HCT116 (cell line): ENCODE results near the gene DIRAS2. TPM values are rescaled to one million over a fixed set of nuclear protein-coding genes. Genes with fewer than 3 reads are reported as not detected.

Source experiments
- ATAC-seq: fragments of 200-7000 bp; cut with Tn5 transposase; 2 replicates; pipeline ENCODE4 v1.9.1; 2020; ENCODE audit warnings: mild to moderate bottlenecking, moderate library complexity
- BruUV-seq: library from RNA; stranded (reverse); fragments of 400-500 nt; replicated peaks from 2 replicates; lab custom pipeline; 2021; lab: Mats Ljungman, UMichigan
- CTCF ChIA-PET: fragments of 300-600 bp; sonication (Branson Sonifier 250); formaldehyde crosslinking; loops from one replicate; lab custom pipeline; 2021; ENCODE audit warnings: antibody characterized with exemption; lab: Charles Lee
- POLR2A ChIA-PET: fragments of 300-600, 350-600 bp; sonication (Branson Sonifier 250); formaldehyde crosslinking; loops from one replicate; lab custom pipeline; 2021; ENCODE audit warnings: antibody characterized with exemption; lab: Charles Lee
- RAD21 ChIA-PET, 2 experiments: fragments of 300-600 bp; sonication (Branson Sonifier 250); formaldehyde crosslinking; loops; one replicate each; lab custom pipeline; 2023; ENCODE audit warnings: low total read pairs in 2 of 2; ENCODE audit not compliant: uncharacterized antibody in 2 of 2, unreplicated experiment in 2 of 2, low non-redundant PET in 1 of 2; lab: Charles Lee
- DNase-seq: peaks from one replicate; pipeline ENCODE4 v3.0.0-alpha.2; 2010; ENCODE audit warnings: low read depth, low spot score
- H2AFZ ChIP-seq: fragments of 200-600 bp; shearing (Covaris generic), sonication (generic); 2 replicates; pipeline ENCODE4 v1.6.1; 2017; ENCODE audit warnings: low read depth, mixed run types, mixed read lengths, antibody characterized with exemption, low read length; ENCODE audit not compliant: poor library complexity, severe bottlenecking
- H3K27ac ChIP-seq: 2 replicates; pipeline ENCODE4 v1.5.1; 2012; ENCODE audit warnings: low read depth, low read length
- H3K27me3 ChIP-seq: fragments of 200-600 bp; sonication (generic); 2 replicates; pipeline ENCODE4 v1.6.1; 2016; ENCODE audit warnings: mixed run types, low read length, mixed read lengths; ENCODE audit not compliant: insufficient read depth
- H3K36me3 ChIP-seq, 2 experiments: fragments of 200-500 bp in 1 of 2; fragments of 200-600 bp in 1 of 2; sonication (Bioruptor generic) in 1 of 2; sonication (generic) in 1 of 2; 2 replicates each; pipeline versions ENCODE4 v1.5.1 to v1.6.1; 2014 to 2016; ENCODE audit warnings: low read length in 2 of 2, inconsistent platforms in 1 of 2, mixed read lengths in 1 of 2, mixed run types in 1 of 2; ENCODE audit not compliant: insufficient read depth in 2 of 2, control insufficient read depth in 1 of 2
- H3K4me1 ChIP-seq, 2 experiments: fragments of 200-600 bp in 1 of 2; sonication (generic) in 1 of 2; 2 replicates each; pipeline versions ENCODE4 v1.5.1 to v1.6.1; 2012 to 2017; ENCODE audit warnings: low read length in 2 of 2, inconsistent platforms in 1 of 2, mild to moderate bottlenecking in 1 of 2, mixed read lengths in 1 of 2, mixed run types in 1 of 2, moderate library complexity in 1 of 2; ENCODE audit not compliant: insufficient read depth in 2 of 2, control insufficient read depth in 1 of 2
- H3K4me2 ChIP-seq: fragments of 200-600 bp; sonication (generic); 2 replicates; pipeline ENCODE4 v1.6.1; 2017; ENCODE audit warnings: mixed run types, low read length, mixed read lengths
- H3K4me3 ChIP-seq, 2 experiments: fragments of 200-600 bp in 1 of 2; sonication (generic) in 1 of 2; replicated peaks in 1 of 2; 2 replicates each; pipeline ENCODE4 v1.5.1; 2011 to 2016; ENCODE audit warnings: low read length in 2 of 2, control low read depth in 1 of 2, low read depth in 1 of 2, mild to moderate bottlenecking in 1 of 2, mixed read lengths in 1 of 2, mixed run types in 1 of 2
- H3K79me2 ChIP-seq: fragments of 200-600 bp; sonication (generic); 2 replicates; pipeline ENCODE4 v1.6.1; 2017; ENCODE audit warnings: mild to moderate bottlenecking, mixed run types, low read length, moderate library complexity, mixed read lengths; ENCODE audit not compliant: insufficient read depth
- H3K9ac ChIP-seq: fragments of 200-600 bp; sonication (generic); 2 replicates; pipeline ENCODE4 v1.6.1; 2016; ENCODE audit warnings: low read length, mixed read lengths
- H3K9me2 ChIP-seq: fragments of 200-600 bp; sonication (generic), shearing (Covaris generic); 2 replicates; pipeline ENCODE4 v1.6.1; 2017; ENCODE audit warnings: mixed run types, mild to moderate bottlenecking, moderate library complexity; ENCODE audit not compliant: insufficient read depth
- H3K9me3 ChIP-seq, 2 experiments: fragments of 200-500 bp in 1 of 2; fragments of 200-600 bp in 1 of 2; sonication (Bioruptor generic) in 1 of 2; sonication (generic) in 1 of 2; 2 replicates each; pipeline ENCODE4 v1.6.1; 2014 to 2017; ENCODE audit warnings: low read length in 2 of 2, mixed read lengths in 2 of 2, inconsistent platforms in 1 of 2, low read depth in 1 of 2, mild to moderate bottlenecking in 1 of 2, mixed run types in 1 of 2, moderate library complexity in 1 of 2; ENCODE audit not compliant: control insufficient read depth in 1 of 2, insufficient read depth in 1 of 2
- H4K20me1 ChIP-seq: fragments of 200-600 bp; sonication (generic), shearing (Covaris generic); 2 replicates; pipeline ENCODE4 v1.6.1; 2017; ENCODE audit warnings: mixed run types, mild to moderate bottlenecking, moderate library complexity; ENCODE audit not compliant: insufficient read depth
- ATF3 ChIP-seq: IDR thresholded peaks from 2 replicates; pipeline ENCODE4 v1.6.1; 2012
- CEBPB ChIP-seq: IDR thresholded peaks from 2 replicates; pipeline ENCODE4 v1.6.1; 2012; ENCODE audit warnings: low read depth
- EGR1 ChIP-seq: IDR thresholded peaks from 2 replicates; pipeline ENCODE4 v1.6.1; 2012; ENCODE audit warnings: low read depth
- EZH2 ChIP-seq: fragments of 200-600 bp; sonication (generic); IDR thresholded peaks from 2 replicates; pipeline ENCODE4 v1.6.1; 2017; ENCODE audit warnings: antibody characterized with exemption, mixed run types
- JUND ChIP-seq: IDR thresholded peaks from 2 replicates; pipeline ENCODE4 v1.6.1; 2012
- MAX ChIP-seq: IDR thresholded peaks from 2 replicates; pipeline ENCODE4 v1.6.1; 2012
- REST ChIP-seq: IDR thresholded peaks from 2 replicates; pipeline ENCODE4 v1.6.1; 2012; ENCODE audit warnings: low read depth
- SIN3A ChIP-seq: IDR thresholded peaks from 2 replicates; pipeline ENCODE4 v1.6.1; 2012; ENCODE audit warnings: low read depth
- SP1 ChIP-seq: IDR thresholded peaks from 2 replicates; pipeline ENCODE4 v1.6.1; 2012; ENCODE audit warnings: low read depth
- TCF7L2 ChIP-seq: IDR thresholded peaks from 2 replicates; pipeline ENCODE4 v1.7.0; 2011; ENCODE audit warnings: borderline replicate concordance, inconsistent platforms; ENCODE audit not compliant: insufficient read depth, insufficient read length; ENCODE audit errors: extremely low read depth
- YY1 ChIP-seq: IDR thresholded peaks from 2 replicates; pipeline ENCODE4 v1.6.1; 2011; ENCODE audit warnings: low read length, low read depth, moderate library complexity, mild to moderate bottlenecking; ENCODE audit not compliant: insufficient replicate concordance; ENCODE audit errors: extremely low read depth
- ZBTB33 ChIP-seq: IDR thresholded peaks from 2 replicates; pipeline ENCODE4 v1.6.1; 2011; ENCODE audit warnings: mild to moderate bottlenecking, low read length, moderate library complexity; ENCODE audit not compliant: insufficient replicate concordance; ENCODE audit errors: extremely low read depth
- ZFX ChIP-seq: fragments of 450-650 bp; IDR thresholded peaks from 2 replicates; pipeline ENCODE4 v1.6.1; 2017
- ZNF274 ChIP-seq: fragments of 200-500 bp; sonication (Bioruptor generic); IDR thresholded peaks from 2 replicates; pipeline ENCODE4 v1.6.1; 2014; ENCODE audit warnings: mild to moderate bottlenecking, low read depth, low read length, inconsistent platforms
- intact Hi-C: fragments of 100-400 bp; cut with micrococcal nuclease; formaldehyde crosslinking; loops from 2 replicates; pipeline ENCODE4 v1.10.0; 2022
- total RNA-seq: library from RNA; stranded (reverse); gene quantifications from one replicate; pipeline ENCODE4 v1.2.1, GENCODE V29; 2021; ENCODE audit not compliant: unreplicated experiment

DIRAS2 gene
- total RNA-seq, 1 experiment from 2014 or later, result not detected

- Histone ChIP-seq H3K9me3 (no peaks in the 10 kb centered on the region), H3K27me3 (peaks cover 32% of the 10 kb centered on the region), H3K9me2 (no peaks in the 10 kb centered on the region), H4K20me1 (no peaks in the 10 kb centered on the region), H3K27ac (no peak overlapping the region), H2AFZ (no peak overlapping the region), H3K4me3 (no peak overlapping the region), H3K4me1 (no peaks in the 10 kb centered on the region), H3K9ac (no peak overlapping the region), H3K79me2 (no peaks in the 10 kb centered on the region), H3K36me3 (no peaks in the 10 kb centered on the region), H3K4me2 (no peak overlapping the region)
- intact Hi-C loops, result no loop called here
- ATAC-seq (no peak), DNase-seq (no peak)
- TF ChIP-seq EZH2, result no peak
- TF ChIP-seq EGR1, result no peak
- TF ChIP-seq ZBTB33, result no peak
- no peak for TF ChIP-seq SIN3A
- no peak for TF ChIP-seq ZFX
- no peak for TF ChIP-seq ZNF274
- no peak for TF ChIP-seq ATF3
- TF ChIP-seq SP1, result no peak
- TF ChIP-seq JUND, result no peak
- no peak for TF ChIP-seq TCF7L2
- no peak for TF ChIP-seq CEBPB
- no peak for TF ChIP-seq MAX
- no peak for TF ChIP-seq REST
- TF ChIP-seq YY1, result no peak
- ChIA-PET CTCF (no interaction called here), RAD21 (no interaction called here), POLR2A (no interaction called here)
- BruUV-seq, result no TSS peak
Measured at GRCh38 chr9:90637626-90638025, 5.0 kb downstream of the DIRAS2 start.
